Heart left ventricle (tissue), 16 donors: Measurements from ENCODE around the gene PLXNA3. TPM values are rescaled to one million over a fixed set of nuclear protein-coding genes. Genes with fewer than 3 reads are reported as not detected.

Experiments used
- ATAC-seq, 4 donors: fragments of 200-7000 bp; cut with Tn5 transposase; one replicate each; pipeline ENCODE4 v1.9.1; 2020 to 2022; ENCODE audit warnings: moderate library complexity in 4 of 4, mild to moderate bottlenecking in 3 of 4, moderate number of reproducible peaks in 1 of 4
- DNase-seq, 5 donors: peaks; one replicate each; pipeline ENCODE4 v3.0.0-alpha.2; 2020
- H3K27ac ChIP-seq, 12 donors: fragments of 200-600 bp; sonication (generic) in 4 of 12; one replicate each; pipeline versions ENCODE4 v1.5.0 to v1.8.0; 2016 to 2022; ENCODE audit warnings: mild to moderate bottlenecking in 2 of 12
- H3K27me3 ChIP-seq, 9 donors: fragments of 200-600 bp; sonication (generic) in 2 of 9; one replicate each; pipeline versions ENCODE4 v1.5.1 to v1.8.0; 2016 to 2022; ENCODE audit warnings: mild to moderate bottlenecking in 3 of 9
- H3K36me3 ChIP-seq, 9 donors: fragments of 200-600 bp; sonication (generic) in 2 of 9; one replicate each; pipeline versions ENCODE4 v1.5.0 to v1.8.0; 2018 to 2022; ENCODE audit warnings: mild to moderate bottlenecking in 2 of 9
- H3K4me1 ChIP-seq, 12 donors: fragments of 200-600 bp; sonication (generic) in 4 of 12; one replicate each; pipeline versions ENCODE4 v1.5.0 to v1.8.0; 2016 to 2022; ENCODE audit warnings: mild to moderate bottlenecking in 3 of 12
- H3K4me3 ChIP-seq, 12 donors: fragments of 200-600 bp; sonication (generic) in 4 of 12; one replicate each; pipeline versions ENCODE4 v1.5.0 to v1.8.0; 2017 to 2022; ENCODE audit warnings: mild to moderate bottlenecking in 9 of 12, moderate library complexity in 4 of 12
- H3K9me3 ChIP-seq, 12 donors: fragments of 200-600 bp; sonication (generic) in 4 of 12; one replicate each; pipeline versions ENCODE4 v1.5.0 to v1.8.0; 2016 to 2022; ENCODE audit warnings: mild to moderate bottlenecking in 1 of 12
- CTCF ChIP-seq, 12 donors: fragments of 200-600 bp; sonication (generic) in 4 of 12; IDR thresholded peaks; one replicate each; pipeline versions ENCODE4 v1.5.0 to v1.8.0; 2018 to 2022; ENCODE audit warnings: antibody characterized with exemption in 12 of 12, mild to moderate bottlenecking in 5 of 12
- POLR2A ChIP-seq, 2 donors: fragments of 450-650 bp; IDR thresholded peaks; one replicate each; pipeline ENCODE4 v1.6.1; 2017; ENCODE audit warnings: antibody characterized with exemption in 2 of 2, mild to moderate bottlenecking in 2 of 2, moderate library complexity in 2 of 2
- WGBS, 4 donors: extraction: QIAGEN DNeasy Blood & Tissue Kit in 2 of 4; methylation state at CpG; one replicate each; pipeline versions ENCODE4 v1.1.5 to v1.1.7; 2013 to 2018; 5-methylcytosine and 5-hydroxymethylcytosine counted together
- intact Hi-C, 10 donors: fragments of 100-400 bp; cut with DNase I; formaldehyde crosslinking; loops; one replicate each; pipeline versions ENCODE4 v1.11.1 to v1.14.2; 2022
- polyA plus RNA-seq, 2 donors: library from polyadenylated mRNA; stranded (reverse); fragments of 200-250 nt; gene quantifications; one replicate each; pipeline ENCODE4 v1.2.3, GENCODE V29; 2013
- total RNA-seq, 9 donors: library from RNA; depleted of rRNA in 2 of 9; stranded (reverse); fragments of >200 nt in 2 of 9; fragmentation: NEBNext Ultra II Directional in 3 of 9; extraction: Animal tissue kit (Norgen Biotek cat#: 25700) in 3 of 9; gene quantifications; one replicate each; pipeline versions ENCODE4 v1.1.0 to v1.2.4, GENCODE V29; 2016 to 2023
- donor health status: ischemic (EF 13 %, LVEDD 7.1; RV severe dilation, severe dysfunction).
- donor health status: healthy with polysubstance abuse.
- donor health status: DM: no; HTN: yes; CAD: no.
- donor health status: DM: no; HTN: no; CAD: no.
- donor health status: ischemic (EF 25% LVEDD 6.9; RV normal size, moderate dysfunction).
- donor health status: ischemic (EF 25% LVEDD 5.7; RV mildly dilated, moderate dysfunction).
- donor health status: healthy.
- donor health status: DM: yes; HTN: yes; CAD: no.
- donor health status: ischemic (EF 35%, LVEDD 5.7; RV mildly dilated, moderate dysfunction).
- donor health status: nonischemic (EF 11% LVEDD 7.7; RV severe dilation, severe dysfunction).
- donor health status: DM: yes; HTN: yes; CAD: no.
- donor health status: PGD.
- donor health status: ischemic (EF 29% LVEDD 5.4; RV normal size, mild dysfunction).
- donor health status: nonischemic (EF 23%, LVEDD 6.1; RV moderate dilation, normal function).

The PLXNA3 gene
- total and polyA plus RNA-seq, 11 donors, result 4.7 to 46.6 (median 12.6) TPM

GRCh38 chrX:154462396-154462795, 4.3 kb downstream of the PLXNA3 start:
- H3K27ac ChIP-seq, result no peak overlapping the region
- no peak overlapping the region for H3K4me3 ChIP-seq
- ATAC-seq (no peak), DNase-seq (peak in 1 of 5 donors; percentile 22)
- H3K9me3 ChIP-seq, result no peaks in the 10 kb centered on the region
- intact Hi-C loops, result no loop called here
- H3K27me3 ChIP-seq, result no peaks in the 10 kb centered on the region
- H3K36me3 ChIP-seq, result peaks cover 0 to 32% (median 3%) of the 10 kb centered on the region in 9 donors
- TF ChIP-seq POLR2A (IDR thresholded peaks at IDR 0.05) (no peak), CTCF (IDR thresholded peaks at IDR 0.05) (no peak)
- 76 to 82% (median 78%) methylated on average over 8 of the region's 8 CpGs for WGBS, 4 donors
- H3K4me1 ChIP-seq, result peaks cover 0 to 13% (median 0%) of the 10 kb centered on the region in 12 donors

- WGBS, 4 donors, result 86 to 95% (median 91%) methylated on average over 19 to 36 of the region's 36 CpGs
- H3K27ac ChIP-seq, result no peak overlapping the region
- no peak for ATAC-seq
- H3K27me3 ChIP-seq, result no peaks in the 10 kb centered on the region
- H3K4me3 ChIP-seq, result no peak overlapping the region
- H3K36me3 ChIP-seq, result peaks cover 0 to 39% (median 4%) of the 10 kb centered on the region in 9 donors
- intact Hi-C loops, result no loop called here
- peaks cover 0 to 10% (median 0%) of the 10 kb centered on the region in 12 donors for H3K4me1 ChIP-seq
- H3K9me3 ChIP-seq, result no peaks in the 10 kb centered on the region
- DNase-seq, result peak in 1 of 5 donors; percentile 48
- TF ChIP-seq CTCF (IDR thresholded peaks at IDR 0.05) (no peak), POLR2A (IDR thresholded peaks at IDR 0.05) (no peak)
These were observed 5.6 kb downstream of the PLXNA3 start for GRCh38 chrX:154463611-154464220.

GRCh38 chrX:154464806-154465365, 6.8 kb downstream of the PLXNA3 start:
- Histone ChIP-seq H3K9me3 (no peaks in the 10 kb centered on the region), H3K27me3 (no peaks in the 10 kb centered on the region), H3K4me3 (no peak overlapping the region), H3K4me1 (peaks cover 0 to 2% (median 0%) of the 10 kb centered on the region in 12 donors), H3K27ac (no peak overlapping the region), H3K36me3 (peaks cover 0 to 48% (median 4%) of the 10 kb centered on the region in 9 donors)
- intact Hi-C loops, result no loop called here
- WGBS, 4 donors, result 90 to 95% (median 94%) methylated on average over 27 to 28 of the region's 28 CpGs
- DNase-seq, result peak in 1 of 5 donors; percentile 30
- ATAC-seq, result no peak
- TF ChIP-seq POLR2A (IDR thresholded peaks at IDR 0.05) (no peak), CTCF (IDR thresholded peaks at IDR 0.05) (no peak)

GRCh38 chrX:154465601-154466000, 7.5 kb downstream of the PLXNA3 start:
- TF ChIP-seq CTCF (IDR thresholded peaks at IDR 0.05) (no peak), POLR2A (IDR thresholded peaks at IDR 0.05) (no peak)
- intact Hi-C loops, result no loop called here
- no peaks in the 10 kb centered on the region for H3K4me1 ChIP-seq
- H3K27ac ChIP-seq, result no peak overlapping the region
- ATAC-seq, result no peak
- H3K9me3 ChIP-seq, result no peaks in the 10 kb centered on the region
- peak in 1 of 5 donors; percentile 26 for DNase-seq
- peaks cover 0 to 55% (median 4%) of the 10 kb centered on the region in 9 donors for H3K36me3 ChIP-seq
- no peaks in the 10 kb centered on the region for H3K27me3 ChIP-seq
- WGBS, 4 donors, result 79 to 95% (median 89%) methylated on average over 10 to 14 of the region's 14 CpGs
- no peak overlapping the region for H3K4me3 ChIP-seq
